ENCODE results near the gene KIAA1671.

- TF ChIP-seq EP300 (IDR thresholded peaks at IDR 0.05) (no peak), CTCF (IDR thresholded peaks at IDR 0.05) (no peak), POLR2A (IDR thresholded peaks at IDR 0.05) (no peak)
Observed at GRCh38 chr22:25021409-25021808, 68.9 kb downstream of the KIAA1671 start.

Data from gastroesophageal sphincter (tissue), 3 donors.